Calu3 (cell line): ENCODE measurements around the gene LAMTOR3. TPM values are rescaled to one million over a fixed set of nuclear protein-coding genes. Genes with fewer than 3 reads are reported as not detected.

Experiments used
- BruUV-seq: library from RNA; stranded (reverse); fragments of 400-500 nt; replicated peaks from 2 replicates; lab custom pipeline; 2021; lab: Mats Ljungman, UMichigan
- CTCF ChIA-PET: fragments of 300-600 bp; sonication (Branson Sonifier 250); formaldehyde crosslinking; loops from one replicate; lab custom pipeline; 2022; ENCODE audit warnings: antibody characterized with exemption; lab: Charles Lee
- DNase-seq: peaks from one replicate; pipeline ENCODE4 v3.0.0; 2022
- H3K27ac Mint-ChIP-seq: one replicate; pipeline ENCODE4 v1.8.0; 2022; ENCODE audit warnings: mixed read lengths; ENCODE audit not compliant: unreplicated experiment
- H3K27me3 Mint-ChIP-seq: one replicate; pipeline ENCODE4 v1.8.0; 2022; ENCODE audit warnings: mixed read lengths; ENCODE audit not compliant: unreplicated experiment
- H3K36me3 Mint-ChIP-seq: one replicate; pipeline ENCODE4 v1.8.0; 2022; ENCODE audit warnings: mild to moderate bottlenecking, moderate library complexity, mixed read lengths; ENCODE audit not compliant: insufficient read depth, unreplicated experiment
- H3K4me1 Mint-ChIP-seq: one replicate; pipeline ENCODE4 v1.8.0; 2022; ENCODE audit warnings: mild to moderate bottlenecking, low read depth, mixed read lengths; ENCODE audit not compliant: unreplicated experiment
- H3K4me3 Mint-ChIP-seq: one replicate; pipeline ENCODE4 v1.8.0; 2022; ENCODE audit warnings: mild to moderate bottlenecking, low read depth, moderate library complexity, mixed read lengths; ENCODE audit not compliant: unreplicated experiment
- H3K9me3 Mint-ChIP-seq: one replicate; pipeline ENCODE4 v1.8.0; 2022; ENCODE audit warnings: low read depth, mixed read lengths; ENCODE audit not compliant: unreplicated experiment
- CTCF ChIP-seq: fragments of 200-600 bp; IDR thresholded peaks from one replicate; pipeline ENCODE4 v1.8.0; 2022; ENCODE audit warnings: antibody characterized with exemption; ENCODE audit not compliant: unreplicated experiment
- intact Hi-C: fragments of 100-400 bp; cut with micrococcal nuclease; formaldehyde crosslinking; loops from one replicate; pipeline ENCODE4 v1.10.0; 2022; ENCODE audit not compliant: unreplicated experiment
- total RNA-seq: library from RNA; stranded (reverse); gene quantifications from 2 replicates; pipeline ENCODE4 v1.2.3, GENCODE V29; 2022

LAMTOR3 gene
- total RNA-seq, 1 experiment from 2014 or later: 19.2 TPM

GRCh38 chr4:99848591-99849001, 45.6 kb downstream of the LAMTOR3 start:
- intact Hi-C loops: no loop called here
- CTCF ChIA-PET: no interaction called here
- no peak for DNase-seq
- Mint-ChIP-seq H3K4me1 (no peaks in the 10 kb centered on the region), H3K9me3 (no peaks in the 10 kb centered on the region), H3K4me3 (no peak overlapping the region), H3K27ac (no peak overlapping the region), H3K36me3 (peaks cover 6% of the 10 kb centered on the region), H3K27me3 (no peaks in the 10 kb centered on the region)
- no peak for TF ChIP-seq CTCF
- no TSS peak for BruUV-seq

GRCh38 chr4:99847362-99847976, 46.8 kb downstream of the LAMTOR3 start:
- Mint-ChIP-seq H3K4me3 (no peak overlapping the region), H3K27me3 (no peaks in the 10 kb centered on the region), H3K4me1 (no peaks in the 10 kb centered on the region), H3K36me3 (no peaks in the 10 kb centered on the region), H3K27ac (no peak overlapping the region), H3K9me3 (no peaks in the 10 kb centered on the region)
- intact Hi-C loops: no loop called here
- TF ChIP-seq CTCF: no peak
- CTCF ChIA-PET: no interaction called here
- BruUV-seq: no TSS peak
- DNase-seq: no peak

- DNase-seq: no peak
- Mint-ChIP-seq H3K4me3 (no peak overlapping the region), H3K4me1 (no peaks in the 10 kb centered on the region), H3K27ac (no peak overlapping the region), H3K27me3 (no peaks in the 10 kb centered on the region), H3K9me3 (no peaks in the 10 kb centered on the region), H3K36me3 (no peaks in the 10 kb centered on the region)
- TF ChIP-seq CTCF: no peak
- intact Hi-C loops: no loop called here
- BruUV-seq: no TSS peak
- CTCF ChIA-PET: no interaction called here
Measured at GRCh38 chr4:99846891-99847290, 47.3 kb downstream of the LAMTOR3 start.

- no TSS peak for BruUV-seq
- H3K4me3 Mint-ChIP-seq: no peak overlapping the region
- H3K36me3 Mint-ChIP-seq: no peaks in the 10 kb centered on the region
- H3K27me3 Mint-ChIP-seq: no peaks in the 10 kb centered on the region
- intact Hi-C loops: no loop called here
- no peak for TF ChIP-seq CTCF
- CTCF ChIA-PET: no interaction called here
- H3K27ac Mint-ChIP-seq: no peak overlapping the region
- H3K9me3 Mint-ChIP-seq: no peaks in the 10 kb centered on the region
- no peaks in the 10 kb centered on the region for H3K4me1 Mint-ChIP-seq
- DNase-seq: no peak
Measured at GRCh38 chr4:99845708-99846469, 48.3 kb downstream of the LAMTOR3 start.
